Panc1 (cell line): Measurements from ENCODE around the gene SYT8.

ENCODE experiments used
- CTCF ChIP-seq: fragments of 450-650 bp; IDR thresholded peaks from 2 replicates; pipeline ENCODE4 v1.5.1; 2017; ENCODE audit warnings: mild to moderate bottlenecking
- REST ChIP-seq, 2 experiments: IDR thresholded peaks; 2 replicates each; pipeline ENCODE4 v1.6.1; 2011 to 2012; ENCODE audit warnings: low read depth in 2 of 2, control low read depth in 1 of 2, low read length in 1 of 2, mild to moderate bottlenecking in 1 of 2, moderate library complexity in 1 of 2; ENCODE audit not compliant: insufficient read depth in 1 of 2
- TCF7L2 ChIP-seq: IDR thresholded peaks from 2 replicates; pipeline ENCODE4 v1.6.1; 2011; ENCODE audit warnings: mild to moderate bottlenecking, low read depth, low read length, inconsistent platforms

- TF ChIP-seq TCF7L2 (no peak), CTCF (no peak), REST (IDR thresholded peaks at IDR 0.05; ENCODE audit: insufficient read depth in 1 of 2, low read depth in 2 of 2, low read length in 1 of 2) (no peak)
Measured at GRCh38 chr11:1877211-1878136, 42.7 kb downstream of the SYT8 start.
